NT2/D1 (cell line): ENCODE results near the gene CYB561D1.

Experiments used
- YY1 ChIP-seq: IDR thresholded peaks from 2 replicates; pipeline ENCODE4 v1.6.1; 2011; ENCODE audit not compliant: insufficient read length, insufficient read depth
- ZNF274 ChIP-seq: IDR thresholded peaks from 2 replicates; pipeline ENCODE4 v1.6.1; 2011; ENCODE audit warnings: mild to moderate bottlenecking, low read depth, low read length

- TF ChIP-seq ZNF274 (no peak), YY1 (no peak)
These were observed 45.8 kb downstream of the CYB561D1 start, which contains the start of gene GPR61 for GRCh38 chr1:109539676-109540075.
